HG02885 (cell line): ENCODE data around the gene TTC27.
"Not testable (repeated sequence)": the region's sequence is repeated elsewhere in the genome, so short reads cannot be mapped to it uniquely, and the experiment has no call there.

Experiments used
- ATAC-seq: cut with Tn5 transposase; IDR thresholded peaks from one replicate; pipeline ENCODE4 v1.9.1; 2021; ENCODE audit warnings: mild to moderate bottlenecking; ENCODE audit not compliant: unreplicated experiment, poor library complexity

TTC27 gene

GRCh38 chr2:32627814-32628579 lies at the start of gene TTC27:
Gene TTC27, plus strand, starts transcription at chr2:32628050. Its CDS starts 243 bp downstream, at chr2:32628293.
- ATAC-seq: peak; percentile 100

- ATAC-seq: peak; percentile 80
Measured at GRCh38 chr2:32591669-32592463, 36.0 kb upstream of the TTC27 start.

GRCh38 chr2:32594573-32594972 lies 33.3 kb upstream of the TTC27 start:
- ATAC-seq: no peak

- no peak for ATAC-seq
Measured at GRCh38 chr2:32611366-32611765, 16.5 kb upstream of the TTC27 start.

- no peak for ATAC-seq
Measured at GRCh38 chr2:32611771-32612170, 16.1 kb upstream of the TTC27 start.

- ATAC-seq: no peak
Measured at GRCh38 chr2:32614084-32614483, 13.8 kb upstream of the TTC27 start.

GRCh38 chr2:32617599-32618189 lies 10.2 kb upstream of the TTC27 start:
- no peak for ATAC-seq

GRCh38 chr2:32622570-32623310 lies 5.1 kb upstream of the TTC27 start:
- ATAC-seq: no peak

GRCh38 chr2:32623311-32623706 lies 4.5 kb upstream of the TTC27 start:
- no peak for ATAC-seq

- no peak for ATAC-seq
Measured at GRCh38 chr2:32624812-32625211, 3.0 kb upstream of the TTC27 start.

GRCh38 chr2:32626639-32627221 lies 1.1 kb upstream of the TTC27 start:
- no peak for ATAC-seq

GRCh38 chr2:32627441-32627813 lies 423 bp upstream of the TTC27 start:
- peak; percentile 34 for ATAC-seq

GRCh38 chr2:32632089-32632488 lies 4.2 kb downstream of the TTC27 start:
- no peak for ATAC-seq

GRCh38 chr2:32633040-32633439 lies 5.2 kb downstream of the TTC27 start:
- no peak for ATAC-seq

GRCh38 chr2:32638548-32638947 lies 10.7 kb downstream of the TTC27 start:
- ATAC-seq: not testable (repeated sequence)

GRCh38 chr2:32641180-32641579 lies 13.3 kb downstream of the TTC27 start:
- no peak for ATAC-seq

GRCh38 chr2:32647180-32647651 lies 19.4 kb downstream of the TTC27 start:
- no peak for ATAC-seq

GRCh38 chr2:32652555-32653209 lies 24.8 kb downstream of the TTC27 start:
- ATAC-seq: no peak

- no peak for ATAC-seq
Measured at GRCh38 chr2:32656069-32656468, 28.2 kb downstream of the TTC27 start.

- no peak for ATAC-seq
Measured at GRCh38 chr2:32663864-32664263, 36.0 kb downstream of the TTC27 start.
